GM19193 (cell line): ENCODE results near the gene NDUFV2.

Source experiments
- POLR2A ChIP-seq: IDR thresholded peaks from 4 replicates; pipeline ENCODE4 v1.6.1; 2011; ENCODE audit not compliant: insufficient read depth, insufficient read length; ENCODE audit errors: extremely low read depth

Gene NDUFV2

DNA sequence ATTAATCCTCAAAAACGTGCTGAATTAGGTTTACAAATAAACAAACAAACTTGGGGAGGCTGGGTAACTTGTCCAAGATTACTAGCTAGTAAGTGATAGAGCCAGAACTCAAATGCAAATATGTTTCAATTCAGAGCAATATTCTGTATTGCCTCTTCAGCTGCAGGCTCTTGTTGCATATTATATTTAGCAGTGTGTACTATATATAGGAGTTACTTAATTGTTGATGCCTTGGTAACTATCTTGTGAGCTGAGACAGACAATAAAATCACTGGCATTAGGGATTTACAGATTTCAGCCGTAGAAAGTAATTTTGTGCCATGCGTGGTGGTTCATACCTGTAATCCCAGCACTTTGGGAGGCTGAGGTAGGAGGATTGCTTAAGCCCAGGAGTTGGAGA lies 23.8 kb downstream of the NDUFV2 start:
- TF ChIP-seq POLR2A = no peak

- no peak for TF ChIP-seq POLR2A
These were observed 27.7 kb downstream of the NDUFV2 start for GRCh38 chr18:9130195-9130594.

GRCh38 chr18:9130806-9131205 lies 28.3 kb downstream of the NDUFV2 start:
- no peak for TF ChIP-seq POLR2A

DNA sequence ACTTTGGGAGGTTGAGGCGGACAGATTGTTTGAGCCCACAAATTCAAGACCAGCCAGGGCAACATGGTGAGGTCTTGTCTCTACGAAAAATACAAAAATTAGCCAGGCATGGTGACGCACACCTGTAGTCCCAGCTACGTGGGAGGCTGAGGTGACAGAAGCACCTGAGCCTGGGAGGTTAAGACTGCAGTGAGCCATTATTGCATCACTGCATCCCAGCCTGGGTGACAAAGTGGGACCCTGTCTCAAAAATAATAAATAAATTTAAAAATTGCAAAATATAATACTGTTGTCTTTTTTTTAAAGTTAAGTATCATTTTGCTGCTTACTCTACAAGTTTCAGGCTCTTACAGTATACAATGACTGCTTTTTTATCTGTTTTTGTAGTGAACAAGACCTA lies 30.1 kb downstream of the NDUFV2 start:
- TF ChIP-seq POLR2A = no peak

DNA sequence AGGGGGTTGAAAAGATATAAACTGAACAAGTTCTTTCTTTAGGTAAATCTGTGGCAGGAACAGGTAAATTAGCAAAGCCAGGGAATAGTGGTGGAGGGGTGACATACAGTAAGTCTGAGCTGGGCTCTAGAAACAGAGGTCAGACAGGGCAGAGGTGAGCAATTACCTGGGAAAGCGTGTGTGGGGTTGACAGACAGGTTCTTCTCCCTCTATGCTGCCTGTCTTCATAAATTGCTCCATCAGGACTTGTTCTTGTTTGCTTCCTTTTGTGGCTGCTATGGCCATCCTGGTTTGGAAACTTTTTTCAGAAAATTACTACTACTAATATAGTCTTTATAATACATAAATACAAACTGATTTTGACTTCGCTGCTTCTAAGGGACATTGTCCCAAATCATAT lies 30.7 kb downstream of the NDUFV2 start:
- TF ChIP-seq POLR2A = no peak

- no peak for TF ChIP-seq POLR2A
These were observed 32.8 kb downstream of the NDUFV2 start for GRCh38 chr18:9135081-9135911.

- TF ChIP-seq POLR2A = no peak
These were observed 33.4 kb downstream of the NDUFV2 start for GRCh38 chr18:9135912-9136314.

- peak; percentile 75 for TF ChIP-seq POLR2A
These were observed 34.0 kb downstream of the NDUFV2 start, which contains the start of gene ANKRD12 for GRCh38 chr18:9136315-9137155. Gene ANKRD12, plus strand, starts transcription at chr18:9136781. Its CDS starts 45,652 bp downstream, at chr18:9182433.

- TF ChIP-seq POLR2A = peak; percentile 13
These were observed 34.9 kb downstream of the NDUFV2 start for GRCh38 chr18:9137168-9138066.

DNA sequence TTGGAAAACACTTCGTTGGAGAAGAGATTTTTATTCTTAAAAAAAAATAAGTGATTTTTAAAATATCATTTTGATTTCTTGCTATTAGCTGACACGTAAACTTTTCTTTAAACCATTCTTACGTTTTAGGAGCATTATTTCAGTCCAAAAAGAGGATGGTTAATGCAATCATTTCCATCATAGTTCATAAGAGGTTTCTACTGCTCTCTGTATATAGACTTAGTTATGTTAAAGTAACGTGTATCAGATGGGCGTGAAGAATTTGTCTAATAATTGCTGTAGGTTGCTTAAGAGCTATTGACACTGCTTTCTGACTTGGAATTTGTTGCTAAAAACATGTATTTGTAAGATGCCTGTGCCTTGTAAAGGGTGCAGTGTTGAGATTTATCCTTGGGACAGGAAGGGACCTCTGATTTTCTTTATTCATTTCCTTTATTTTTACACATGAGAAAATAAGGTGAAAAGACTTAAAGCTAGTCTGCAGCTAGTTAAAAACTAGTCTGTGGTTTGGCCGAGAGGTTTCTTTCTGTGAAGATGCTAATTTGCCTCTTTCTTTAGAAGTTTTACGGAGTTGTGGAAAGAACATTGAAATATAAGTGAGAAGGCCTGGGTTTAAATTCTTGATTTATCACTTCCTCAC lies 37.0 kb downstream of the NDUFV2 start:
- TF ChIP-seq POLR2A = no peak

GRCh38 chr18:9140381-9140780 lies 37.9 kb downstream of the NDUFV2 start:
- no peak for TF ChIP-seq POLR2A

- no peak for TF ChIP-seq POLR2A
These were observed 38.5 kb downstream of the NDUFV2 start for GRCh38 chr18:9140984-9141383.

- no peak for TF ChIP-seq POLR2A
These were observed 43.7 kb downstream of the NDUFV2 start for GRCh38 chr18:9146224-9146623.

DNA sequence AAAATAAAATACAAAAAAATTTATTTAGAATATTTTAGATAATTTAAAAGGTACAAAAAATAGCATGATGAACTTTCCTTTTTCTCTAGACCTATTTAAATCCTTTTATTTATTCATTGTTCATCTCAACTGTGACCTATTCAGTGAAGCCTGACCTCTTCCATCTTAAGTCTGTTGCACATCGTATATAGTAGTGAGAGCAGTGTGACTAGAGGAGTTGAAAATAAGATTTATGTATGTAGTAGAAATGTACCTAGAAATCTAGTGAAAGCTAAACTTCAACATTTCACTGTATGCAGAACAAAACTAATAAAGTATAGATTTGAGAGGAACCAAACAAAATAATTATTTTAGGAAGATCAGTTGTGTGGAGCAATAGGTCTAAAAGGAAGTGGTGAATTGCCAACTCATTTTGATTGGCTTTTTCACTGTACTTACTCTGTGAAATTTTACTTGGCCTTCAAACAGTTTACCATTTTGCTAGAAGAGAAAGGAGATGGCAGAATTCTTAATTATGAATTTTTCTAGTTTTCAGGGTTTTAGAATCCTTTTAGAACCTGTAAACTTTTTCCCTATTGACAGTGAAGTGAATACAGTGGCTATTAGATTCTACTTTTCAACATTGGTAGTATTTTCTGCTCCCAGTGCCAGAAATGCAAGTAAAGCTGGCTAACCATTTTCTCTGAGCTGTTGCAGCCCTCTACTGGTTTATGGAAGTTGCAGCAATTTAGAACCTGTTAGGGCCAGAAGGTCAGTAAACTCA lies 45.1 kb downstream of the NDUFV2 start:
- no peak for TF ChIP-seq POLR2A

DNA sequence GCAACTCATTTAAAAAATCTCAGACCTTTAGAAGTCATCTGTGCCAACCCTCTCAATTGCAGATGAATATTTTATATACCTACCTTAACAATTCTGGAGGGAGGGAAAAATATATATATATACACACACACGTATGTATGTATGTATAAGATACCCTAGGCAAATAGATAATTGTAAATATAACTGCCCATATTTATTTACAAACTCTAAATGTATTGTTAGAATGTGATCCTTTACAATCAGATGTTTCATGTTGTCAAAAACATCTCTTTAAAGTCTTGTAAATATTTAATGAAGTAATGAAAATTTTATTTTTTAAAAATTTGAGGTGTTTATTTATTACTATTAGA lies 45.7 kb downstream of the NDUFV2 start:
- TF ChIP-seq POLR2A = no peak

- TF ChIP-seq POLR2A = no peak
These were observed 47.6 kb downstream of the NDUFV2 start for GRCh38 chr18:9150121-9150520.
